22Rv1 (cell line): ENCODE data around the gene KCNG4.

ENCODE experiments used
- H3K27ac ChIP-seq: fragments of 450-650 bp; 2 replicates; pipeline ENCODE4 v1.5.1; 2017
- CTCF ChIP-seq: fragments of 450-650 bp; IDR thresholded peaks from 2 replicates; pipeline ENCODE4 v1.5.1; 2017; ENCODE audit warnings: mild to moderate bottlenecking
- ZFX ChIP-seq: fragments of 450-650 bp; IDR thresholded peaks from 2 replicates; pipeline ENCODE4 v1.6.1; 2017; ENCODE audit warnings: antibody characterized with exemption, borderline replicate concordance

KCNG4 gene

GRCh38 chr16:84254062-84254461, 14.2 kb upstream of the KCNG4 start:
- TF ChIP-seq CTCF (no peak), ZFX (no peak)
- H3K27ac ChIP-seq = no peak overlapping the region

GRCh38 chr16:84253173-84253572, 13.4 kb upstream of the KCNG4 start:
- no peak overlapping the region for H3K27ac ChIP-seq
- TF ChIP-seq ZFX (no peak), CTCF (no peak)

GRCh38 chr16:84252184-84252583, 12.4 kb upstream of the KCNG4 start:
- TF ChIP-seq ZFX (no peak), CTCF (no peak)
- H3K27ac ChIP-seq = no peak overlapping the region

GRCh38 chr16:84247844-84248243, 8.0 kb upstream of the KCNG4 start:
- no peak for TF ChIP-seq CTCF
- TF ChIP-seq ZFX = no peak
- no peak overlapping the region for H3K27ac ChIP-seq

GRCh38 chr16:84247331-84247730, 7.5 kb upstream of the KCNG4 start:
- TF ChIP-seq ZFX (no peak), CTCF (no peak)
- H3K27ac ChIP-seq = no peak overlapping the region

GRCh38 chr16:84246679-84247077, 6.9 kb upstream of the KCNG4 start:
- no peak overlapping the region for H3K27ac ChIP-seq
- TF ChIP-seq CTCF = no peak
- no peak for TF ChIP-seq ZFX

- no peak for TF ChIP-seq ZFX
- TF ChIP-seq CTCF = no peak
- no peak overlapping the region for H3K27ac ChIP-seq
Observed at GRCh38 chr16:84245956-84246678, 6.3 kb upstream of the KCNG4 start.
